Right lobe of liver (tissue), 6 donors: ENCODE results near the gene FGF14. TPM values are rescaled to one million over a fixed set of nuclear protein-coding genes. Genes with fewer than 3 reads are reported as not detected.

ENCODE experiments used
- ATAC-seq, 4 donors: fragments of 200-7000 bp; cut with Tn5 transposase; one replicate each; pipeline ENCODE4 v1.9.1; 2020; ENCODE audit warnings: mild to moderate bottlenecking in 4 of 4, moderate library complexity in 4 of 4
- DNase-seq, 3 donors: peaks; one replicate each; pipeline ENCODE4 v3.0.0-alpha.2; 2020
- H3K27ac ChIP-seq, 3 donors: fragments of 200-600 bp; one replicate each; pipeline ENCODE4 v1.8.0; 2022
- H3K27me3 ChIP-seq, 2 donors: fragments of 200-600 bp; one replicate each; pipeline ENCODE4 v1.8.0; 2022
- H3K36me3 ChIP-seq, 4 donors: fragments of 200-600 bp; sonication (generic) in 1 of 4; one replicate each; pipeline versions ENCODE4 v1.5.1 to v1.8.0; 2017 to 2022; ENCODE audit warnings: control low read depth in 1 of 4
- H3K4me1 ChIP-seq, 4 donors: fragments of 200-600 bp; sonication (generic) in 1 of 4; one replicate each; pipeline versions ENCODE4 v1.5.1 to v1.8.0; 2017 to 2022; ENCODE audit warnings: control low read depth in 1 of 4
- H3K4me3 ChIP-seq, 3 donors: fragments of 200-600 bp; one replicate each; pipeline ENCODE4 v1.8.0; 2022
- H3K9me3 ChIP-seq, 4 donors: fragments of 200-600 bp; sonication (generic) in 1 of 4; one replicate each; pipeline versions ENCODE4 v1.5.1 to v1.8.0; 2017 to 2022; ENCODE audit warnings: control low read depth in 1 of 4
- POLR2A ChIP-seq: fragments of 450-650 bp; IDR thresholded peaks from one replicate; pipeline ENCODE4 v1.6.1; 2017; ENCODE audit warnings: antibody characterized with exemption, mild to moderate bottlenecking
- WGBS: methylation state at CpG from one replicate; pipeline ENCODE4 v1.1.6; 2018; ENCODE audit warnings: low coverage, low lambda C conversion rate; ENCODE audit not compliant: insufficient coverage; ENCODE audit errors: missing lambda C conversion rate; 5-methylcytosine and 5-hydroxymethylcytosine counted together
- intact Hi-C, 2 donors: fragments of 100-400 bp; cut with DNase I; formaldehyde crosslinking; loops; one replicate each; pipeline versions ENCODE4 v1.11.2 to v1.14.1; 2022
- total RNA-seq, 6 experiments: library from RNA; depleted of rRNA in 2 of 6; stranded (reverse); fragments of >200 nt in 2 of 6; fragmentation: NEBNext Ultra II Directional in 3 of 6; extraction: Animal tissue kit (Norgen Biotek cat#: 25700) in 3 of 6; gene quantifications; one replicate each; pipeline versions ENCODE4 v1.1.0 to v1.2.4, GENCODE V29; 2016 to 2023
- TF ChIP-seq, protein P1 (sequence below), 4 donors: fragments of 200-600 bp in 3 of 4; fragments of 450-650 bp in 1 of 4; IDR thresholded peaks; one replicate each; pipeline versions ENCODE4 v1.5.1 to v1.8.0; 2016 to 2022; ENCODE audit warnings: antibody characterized with exemption in 4 of 4, mild to moderate bottlenecking in 2 of 4
- donor health status: DM: no; HTN: yes; CAD: no.
- donor health status: DM: no; HTN: no; CAD: no.
- donor health status: DM: no; HTN: no; CAD: no.
- donor health status: DM: no; HTN: yes; CAD: no.
- donor health status: DM: no; HTN: yes; CAD: no.

Gene FGF14
- total RNA-seq, 6 experiments from 2014 or later, result 0.42 to 6.3 (median 1.2) TPM

DNA sequence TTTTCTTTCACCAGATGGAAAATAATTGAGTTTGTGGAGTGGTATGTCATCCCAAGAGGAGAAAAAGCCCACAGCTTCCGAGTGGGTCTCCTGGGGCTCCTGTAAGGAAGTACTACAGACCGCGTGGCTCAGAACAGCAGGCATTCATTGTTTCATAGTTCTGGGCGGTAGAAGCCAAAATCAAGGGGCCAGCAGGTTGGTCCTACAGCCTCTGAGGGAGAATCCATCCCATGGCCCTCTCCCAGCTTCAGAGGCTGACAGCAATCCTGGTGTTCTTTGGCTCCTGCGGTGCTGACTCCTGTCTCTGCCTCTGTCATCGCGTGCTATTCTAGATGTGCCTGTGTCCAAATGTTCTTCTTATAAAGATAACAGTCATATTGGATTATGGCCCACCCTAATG lies 362.6 kb downstream of the FGF14 start:
- DNase-seq (no peak), ATAC-seq (no peak)
- Histone ChIP-seq H3K36me3 (no peaks in the 10 kb centered on the region), H3K27ac (no peak overlapping the region), H3K4me1 (no peaks in the 10 kb centered on the region), H3K9me3 (no peaks in the 10 kb centered on the region), H3K27me3 (no peaks in the 10 kb centered on the region), H3K4me3 (no peak overlapping the region)
- 81% methylated on average over 4 of the region's 7 CpGs for WGBS
- intact Hi-C loops, result no loop called here
- no peak for TF ChIP-seq POLR2A
- TF ChIP-seq, protein P1, sequence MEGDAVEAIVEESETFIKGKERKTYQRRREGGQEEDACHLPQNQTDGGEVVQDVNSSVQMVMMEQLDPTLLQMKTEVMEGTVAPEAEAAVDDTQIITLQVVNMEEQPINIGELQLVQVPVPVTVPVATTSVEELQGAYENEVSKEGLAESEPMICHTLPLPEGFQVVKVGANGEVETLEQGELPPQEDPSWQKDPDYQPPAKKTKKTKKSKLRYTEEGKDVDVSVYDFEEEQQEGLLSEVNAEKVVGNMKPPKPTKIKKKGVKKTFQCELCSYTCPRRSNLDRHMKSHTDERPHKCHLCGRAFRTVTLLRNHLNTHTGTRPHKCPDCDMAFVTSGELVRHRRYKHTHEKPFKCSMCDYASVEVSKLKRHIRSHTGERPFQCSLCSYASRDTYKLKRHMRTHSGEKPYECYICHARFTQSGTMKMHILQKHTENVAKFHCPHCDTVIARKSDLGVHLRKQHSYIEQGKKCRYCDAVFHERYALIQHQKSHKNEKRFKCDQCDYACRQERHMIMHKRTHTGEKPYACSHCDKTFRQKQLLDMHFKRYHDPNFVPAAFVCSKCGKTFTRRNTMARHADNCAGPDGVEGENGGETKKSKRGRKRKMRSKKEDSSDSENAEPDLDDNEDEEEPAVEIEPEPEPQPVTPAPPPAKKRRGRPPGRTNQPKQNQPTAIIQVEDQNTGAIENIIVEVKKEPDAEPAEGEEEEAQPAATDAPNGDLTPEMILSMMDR (IDR thresholded peaks at IDR 0.05), result no peak

DNA sequence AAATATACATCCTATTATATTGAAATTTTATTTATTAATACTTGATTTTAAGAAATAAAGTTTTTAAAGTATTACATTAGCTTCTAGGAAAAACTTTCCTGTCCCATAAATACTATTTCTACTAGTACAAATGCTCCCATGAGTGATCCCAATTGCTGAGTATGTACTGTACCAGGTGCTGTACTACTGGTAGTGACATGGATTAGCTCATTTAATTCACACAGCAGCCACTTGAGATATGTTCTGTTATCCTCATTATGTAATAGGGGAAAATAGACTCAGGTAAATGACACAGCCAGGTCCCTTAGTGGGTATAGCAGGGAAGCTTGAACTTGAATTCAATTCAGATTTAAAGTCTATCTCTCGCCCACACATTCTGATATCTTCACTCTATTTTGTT lies 363.1 kb downstream of the FGF14 start:
- ATAC-seq, result no peak
- no peaks in the 10 kb centered on the region for H3K27me3 ChIP-seq
- TF ChIP-seq, protein P1 (IDR thresholded peaks at IDR 0.05), result no peak
- H3K36me3 ChIP-seq, result no peaks in the 10 kb centered on the region
- no peak overlapping the region for H3K4me3 ChIP-seq
- H3K27ac ChIP-seq, result no peak overlapping the region
- WGBS, result 71% methylated on average over 1 of the region's 1 CpG
- intact Hi-C loops, result no loop called here
- H3K9me3 ChIP-seq, result no peaks in the 10 kb centered on the region
- H3K4me1 ChIP-seq, result no peaks in the 10 kb centered on the region
- no peak for DNase-seq

DNA sequence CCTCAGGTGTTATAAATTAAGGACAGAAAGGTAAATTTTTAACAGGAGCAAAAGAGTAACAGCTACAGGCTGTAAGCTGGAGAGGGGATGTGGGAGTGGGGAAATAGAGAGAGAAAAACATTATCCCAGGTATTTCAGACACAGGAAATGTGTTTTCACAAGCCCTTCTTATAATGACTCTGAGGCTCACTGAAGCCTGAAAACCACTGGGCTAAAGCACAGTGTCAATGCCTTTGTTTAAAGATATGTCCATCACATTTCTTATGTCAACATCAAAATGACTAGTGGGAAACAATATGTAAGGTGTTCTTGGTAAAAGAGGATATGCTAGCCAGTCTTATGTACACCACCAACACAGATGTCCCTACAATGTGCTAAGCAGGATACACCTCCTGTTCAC lies 365.9 kb downstream of the FGF14 start:
- no peaks in the 10 kb centered on the region for H3K36me3 ChIP-seq
- ATAC-seq (no peak), DNase-seq (no peak)
- no peaks in the 10 kb centered on the region for H3K9me3 ChIP-seq
- H3K27me3 ChIP-seq, result no peaks in the 10 kb centered on the region
- intact Hi-C loops, result no loop called here
- H3K4me3 ChIP-seq, result no peak overlapping the region
- TF ChIP-seq, protein P1 (IDR thresholded peaks at IDR 0.05), result no peak
- TF ChIP-seq POLR2A, result no peak
- H3K27ac ChIP-seq, result no peak overlapping the region
- no peaks in the 10 kb centered on the region for H3K4me1 ChIP-seq

DNA sequence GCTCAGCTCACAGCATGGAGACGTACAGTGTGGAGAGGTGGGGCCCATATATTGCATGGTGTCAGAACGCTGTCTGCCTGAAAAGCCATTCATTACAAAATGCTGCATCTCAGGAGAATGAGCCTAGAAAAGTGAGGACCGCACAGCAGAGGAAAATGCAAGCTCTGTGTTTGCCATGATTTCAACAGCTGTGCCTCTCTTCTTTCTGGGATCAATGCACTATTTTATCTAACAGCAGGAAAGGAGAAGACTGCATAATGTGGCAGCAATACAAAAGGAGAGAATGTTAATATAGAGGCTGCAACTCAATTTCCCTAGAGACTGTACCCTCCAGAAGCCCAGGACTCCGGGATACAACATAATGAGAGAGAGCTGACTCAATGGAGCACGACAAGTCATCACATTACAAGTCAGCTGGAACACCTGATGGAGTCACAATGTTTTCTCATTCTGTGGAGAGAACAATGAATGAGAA lies 368.0 kb downstream of the FGF14 start:
- TF ChIP-seq POLR2A, result no peak
- TF ChIP-seq, protein P1 (IDR thresholded peaks at IDR 0.05), result no peak
- DNase-seq, result no peak
- intact Hi-C loops, result no loop called here
- H3K27me3 ChIP-seq, result no peaks in the 10 kb centered on the region
- H3K4me1 ChIP-seq, result no peaks in the 10 kb centered on the region
- no peak for ATAC-seq
- 60% methylated on average over 4 of the region's 5 CpGs for WGBS
- H3K9me3 ChIP-seq, result no peaks in the 10 kb centered on the region
- no peak overlapping the region for H3K4me3 ChIP-seq
- H3K27ac ChIP-seq, result no peak overlapping the region
- no peaks in the 10 kb centered on the region for H3K36me3 ChIP-seq

DNA sequence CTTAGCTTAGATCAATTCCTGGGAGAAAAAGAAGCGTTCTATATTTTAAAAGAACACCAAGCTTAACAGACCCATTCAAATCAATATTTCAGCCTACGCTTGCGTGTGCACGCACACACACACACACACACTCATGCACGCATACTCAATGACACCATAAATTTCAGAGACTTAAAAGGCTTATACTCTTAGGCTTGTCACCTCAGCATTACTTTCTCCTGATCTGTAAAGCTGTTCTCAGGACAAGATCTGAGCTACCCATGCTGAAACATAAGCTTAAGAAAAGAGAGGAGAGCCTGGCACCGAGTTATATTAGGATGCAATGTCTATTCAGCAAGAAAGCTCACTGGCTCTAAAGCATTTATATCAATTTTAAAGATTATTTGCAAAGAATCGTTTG lies 368.5 kb downstream of the FGF14 start:
- no peak for ATAC-seq
- intact Hi-C loops, result no loop called here
- H3K27me3 ChIP-seq, result no peaks in the 10 kb centered on the region
- no peak for DNase-seq
- H3K27ac ChIP-seq, result no peak overlapping the region
- no peaks in the 10 kb centered on the region for H3K4me1 ChIP-seq
- H3K9me3 ChIP-seq, result no peaks in the 10 kb centered on the region
- no peak for TF ChIP-seq POLR2A
- TF ChIP-seq, protein P1 (IDR thresholded peaks at IDR 0.05), result no peak
- WGBS, result 64% methylated on average over 7 of the region's 7 CpGs
- no peaks in the 10 kb centered on the region for H3K36me3 ChIP-seq
- no peak overlapping the region for H3K4me3 ChIP-seq
